Stimulated activated naive B cell treated with anti-CD40 and anti-IgM and Interleukin-4, amounts not matched to agents 10 μg/mL and 1 μg/mL and 100 μg/mL, for 72 hours (primary cell): ENCODE measurements around the gene PEAR1.
A peak's percentile ranks its signal among the peaks of the same experiment; 100 is the strongest.

Experiments
- ATAC-seq, 2 donors: fragments of 150-1000 bp; cut with Tn5 transposase; replicated peaks; 2 replicates each; pipeline ENCODE4 v1.10.0; 2021; ENCODE audit warnings: moderate library complexity in 1 of 2
- DNase-seq: peaks from one replicate; pipeline ENCODE4 v3.0.0; 2021
- H3K27ac Mint-ChIP-seq: one replicate; pipeline ENCODE4 v1.8.0; 2022; ENCODE audit warnings: mild to moderate bottlenecking, mixed read lengths
- H3K27me3 Mint-ChIP-seq, 2 donors: one replicate each; pipeline ENCODE4 v1.8.0; 2022; ENCODE audit warnings: mixed read lengths in 2 of 2
- H3K36me3 Mint-ChIP-seq, 2 donors: one replicate each; pipeline ENCODE4 v1.8.0; 2022; ENCODE audit warnings: mixed read lengths in 2 of 2, mild to moderate bottlenecking in 1 of 2
- H3K4me1 Mint-ChIP-seq, 2 donors: one replicate each; pipeline ENCODE4 v1.8.0; 2022; ENCODE audit warnings: mixed read lengths in 2 of 2, mild to moderate bottlenecking in 1 of 2
- H3K4me3 Mint-ChIP-seq, 2 donors: one replicate each; pipeline ENCODE4 v1.8.0; 2022; ENCODE audit warnings: mild to moderate bottlenecking in 2 of 2, mixed read lengths in 2 of 2, moderate library complexity in 1 of 2
- H3K9me3 Mint-ChIP-seq, 2 donors: one replicate each; pipeline ENCODE4 v1.8.0; 2022; ENCODE audit warnings: mixed read lengths in 2 of 2, mild to moderate bottlenecking in 1 of 2

Gene PEAR1

GRCh38 chr1:156893048-156893953 lies at the start of gene PEAR1:
Gene PEAR1, plus strand, starts transcription at chr1:156893718. Its CDS starts 10,209 bp downstream, at chr1:156903927.
- no peaks in the 10 kb centered on the region for H3K9me3 Mint-ChIP-seq
- H3K4me3 Mint-ChIP-seq: peak within 1 kb of the TSS; percentile 56 to 62
- H3K27ac Mint-ChIP-seq: peak within 1 kb of the TSS; percentile 3

GRCh38 chr1:156844102-156844501 lies 49.4 kb upstream of the PEAR1 start:
- ATAC-seq (no peak), DNase-seq (no peak)
- Mint-ChIP-seq H3K4me3 (no peak overlapping the region), H3K9me3 (no peaks in the 10 kb centered on the region), H3K27me3 (peaks cover 92 to 94% of the 10 kb centered on the region in 2 donors), H3K27ac (no peak overlapping the region), H3K36me3 (no peaks in the 10 kb centered on the region), H3K4me1 (peaks cover 18 to 23% of the 10 kb centered on the region in 2 donors)

More at GRCh38 chr1:156893048-156893953, at the start of gene PEAR1:
- no peak for ATAC-seq
- no peak for DNase-seq
- Mint-ChIP-seq H3K36me3 (no peaks in the 10 kb centered on the region), H3K4me1 (peaks cover 3 to 18% of the 10 kb centered on the region in 2 donors), H3K27me3 (peaks cover 61 to 90% of the 10 kb centered on the region in 2 donors)

DNA sequence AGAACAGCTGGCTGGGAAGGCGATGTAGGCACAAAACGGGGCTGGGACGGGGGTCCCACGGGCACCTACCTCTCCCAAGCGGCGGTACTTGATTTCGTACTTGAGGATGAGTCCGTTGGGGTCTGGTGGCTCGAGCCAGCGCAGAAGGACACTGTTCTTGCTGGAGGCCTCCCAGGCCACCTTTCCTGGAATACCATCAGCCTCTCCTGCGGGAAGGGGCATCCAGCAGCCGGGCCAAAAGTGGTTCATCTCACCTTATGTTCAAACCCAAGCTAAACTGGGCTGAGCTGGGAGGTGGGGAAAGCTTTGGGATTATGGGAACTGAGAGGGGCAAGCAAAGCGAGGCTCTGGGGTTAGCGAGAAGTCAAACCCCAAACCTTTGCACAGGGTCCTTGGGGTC lies 48.9 kb upstream of the PEAR1 start:
- no peak for DNase-seq
- H3K27ac Mint-ChIP-seq: no peak overlapping the region
- H3K9me3 Mint-ChIP-seq: no peaks in the 10 kb centered on the region
- H3K36me3 Mint-ChIP-seq: no peaks in the 10 kb centered on the region
- peaks cover 18 to 25% of the 10 kb centered on the region in 2 donors for H3K4me1 Mint-ChIP-seq
- H3K27me3 Mint-ChIP-seq: peaks cover 93 to 96% of the 10 kb centered on the region in 2 donors
- H3K4me3 Mint-ChIP-seq: peak overlapping the region; percentile 6 to 47
- no peak for ATAC-seq

- Mint-ChIP-seq H3K36me3 (no peaks in the 10 kb centered on the region), H3K27me3 (peaks cover 86 to 94% of the 10 kb centered on the region in 2 donors), H3K27ac (no peak overlapping the region), H3K4me1 (peaks cover 16 to 25% of the 10 kb centered on the region in 2 donors), H3K9me3 (no peaks in the 10 kb centered on the region), H3K4me3 (peak overlapping the region; percentile 29 to 47)
- DNase-seq (no peak), ATAC-seq (peak in 1 of 2 donors; percentile 24)
Observed at GRCh38 chr1:156845055-156845952, 48.2 kb upstream of the PEAR1 start.

GRCh38 chr1:156845953-156846545 lies 47.5 kb upstream of the PEAR1 start:
- DNase-seq (no peak), ATAC-seq (no peak)
- no peak overlapping the region for H3K27ac Mint-ChIP-seq
- no peak overlapping the region for H3K4me3 Mint-ChIP-seq
- peaks cover 16 to 25% of the 10 kb centered on the region in 2 donors for H3K4me1 Mint-ChIP-seq
- H3K27me3 Mint-ChIP-seq: peaks cover 79 to 88% of the 10 kb centered on the region in 2 donors
- H3K36me3 Mint-ChIP-seq: no peaks in the 10 kb centered on the region
- no peaks in the 10 kb centered on the region for H3K9me3 Mint-ChIP-seq

DNA sequence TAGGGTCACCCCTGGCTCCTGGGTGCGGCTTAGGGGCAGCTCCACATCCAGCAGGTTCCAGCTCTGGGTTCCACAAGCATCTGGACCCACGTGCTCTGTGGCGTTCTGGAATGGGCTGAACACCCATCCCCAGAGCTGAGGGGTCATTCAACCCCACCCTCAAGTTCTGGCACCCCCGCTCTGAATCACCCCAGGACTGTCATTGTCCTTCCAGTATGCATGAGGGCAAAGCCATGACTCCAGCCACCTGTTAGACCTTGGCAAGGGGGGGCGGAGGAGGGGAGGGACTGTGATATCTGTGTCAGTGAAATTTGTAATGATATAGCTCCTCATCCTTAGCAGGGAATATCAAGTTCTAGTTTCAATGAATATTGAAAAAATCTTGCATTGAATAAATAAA lies 46.9 kb upstream of the PEAR1 start:
- no peak overlapping the region for H3K4me3 Mint-ChIP-seq
- H3K4me1 Mint-ChIP-seq: peaks cover 16 to 25% of the 10 kb centered on the region in 2 donors
- ATAC-seq: no peak
- peaks cover 74 to 89% of the 10 kb centered on the region in 2 donors for H3K27me3 Mint-ChIP-seq
- no peaks in the 10 kb centered on the region for H3K9me3 Mint-ChIP-seq
- DNase-seq: no peak
- H3K27ac Mint-ChIP-seq: no peak overlapping the region
- H3K36me3 Mint-ChIP-seq: no peaks in the 10 kb centered on the region

GRCh38 chr1:156847591-156848460 lies 45.7 kb upstream of the PEAR1 start:
- ATAC-seq (no peak), DNase-seq (no peak)
- Mint-ChIP-seq H3K4me3 (no peak overlapping the region), H3K4me1 (peaks cover 16 to 25% of the 10 kb centered on the region in 2 donors), H3K36me3 (no peaks in the 10 kb centered on the region), H3K9me3 (no peaks in the 10 kb centered on the region), H3K27ac (no peak overlapping the region), H3K27me3 (peaks cover 69 to 86% of the 10 kb centered on the region in 2 donors)

- Mint-ChIP-seq H3K4me3 (no peak overlapping the region), H3K36me3 (no peaks in the 10 kb centered on the region), H3K4me1 (peaks cover 16 to 25% of the 10 kb centered on the region in 2 donors), H3K9me3 (no peaks in the 10 kb centered on the region), H3K27ac (no peak overlapping the region), H3K27me3 (peaks cover 70 to 86% of the 10 kb centered on the region in 2 donors)
- ATAC-seq: peak; percentile 46 to 54
- DNase-seq: no peak
Observed at GRCh38 chr1:156848461-156849150, 44.9 kb upstream of the PEAR1 start.

DNA sequence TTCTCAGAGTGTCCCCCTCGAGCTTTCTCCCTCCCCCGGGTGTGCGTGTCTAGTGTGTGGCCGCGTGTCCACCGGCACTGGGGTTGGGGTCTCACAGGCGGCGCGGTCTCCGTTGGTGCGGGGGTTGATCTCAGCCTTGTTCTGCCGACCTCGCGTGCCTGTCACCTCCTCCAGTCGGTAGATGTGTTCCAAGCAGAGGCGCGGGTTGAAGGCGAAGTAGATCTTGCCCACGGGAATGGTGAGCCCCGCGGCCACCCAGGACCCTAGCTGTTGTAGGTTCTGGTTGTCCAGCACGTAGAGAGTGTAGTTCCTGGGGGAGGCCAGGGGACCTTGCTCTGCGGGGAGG lies 44.4 kb upstream of the PEAR1 start:
- peaks cover 70 to 85% of the 10 kb centered on the region in 2 donors for H3K27me3 Mint-ChIP-seq
- peaks cover 13 to 25% of the 10 kb centered on the region in 2 donors for H3K4me1 Mint-ChIP-seq
- H3K36me3 Mint-ChIP-seq: no peaks in the 10 kb centered on the region
- ATAC-seq: no peak
- DNase-seq: no peak
- no peaks in the 10 kb centered on the region for H3K9me3 Mint-ChIP-seq
- H3K4me3 Mint-ChIP-seq: no peak overlapping the region
- H3K27ac Mint-ChIP-seq: no peak overlapping the region

DNA sequence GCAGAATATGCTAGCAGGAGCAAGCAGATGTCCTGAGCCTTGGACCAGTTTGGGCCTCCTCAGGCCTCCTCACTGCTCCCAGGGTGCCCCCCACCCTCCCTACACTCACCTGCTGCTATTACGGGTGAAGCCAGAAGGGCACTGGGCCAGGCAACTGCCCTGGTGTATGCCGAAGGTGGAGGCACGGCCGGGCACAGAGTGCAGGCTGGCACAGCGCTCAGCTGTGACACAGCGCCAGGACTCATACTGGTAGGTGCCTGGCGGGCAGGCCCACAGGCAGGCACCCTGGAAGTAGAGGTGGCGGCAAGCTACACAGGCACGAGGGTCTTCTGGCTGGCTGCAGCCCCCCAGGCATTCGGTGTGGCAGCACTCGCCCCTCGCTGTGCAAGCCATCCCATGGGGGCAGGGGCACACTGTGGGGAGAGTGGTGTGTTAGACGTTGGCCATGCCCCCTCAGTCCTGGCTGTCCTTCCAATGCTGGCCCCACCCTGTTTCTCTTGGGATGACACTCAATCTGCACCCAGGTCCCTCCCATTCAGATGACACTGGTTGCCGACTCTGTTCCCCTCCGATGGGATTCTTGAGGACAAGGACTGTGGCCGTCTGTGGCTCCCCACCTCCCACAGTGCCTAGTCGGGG lies 41.6 kb upstream of the PEAR1 start:
- Mint-ChIP-seq H3K27me3 (peaks cover 53 to 70% of the 10 kb centered on the region in 2 donors), H3K4me1 (peaks cover 7 to 13% of the 10 kb centered on the region in 2 donors), H3K9me3 (no peaks in the 10 kb centered on the region), H3K4me3 (no peak overlapping the region), H3K27ac (no peak overlapping the region), H3K36me3 (no peaks in the 10 kb centered on the region)
- DNase-seq (no peak), ATAC-seq (no peak)

GRCh38 chr1:156852418-156852874 lies 41.1 kb upstream of the PEAR1 start:
- H3K27ac Mint-ChIP-seq: no peak overlapping the region
- H3K4me1 Mint-ChIP-seq: peaks cover 7 to 13% of the 10 kb centered on the region in 2 donors
- no peaks in the 10 kb centered on the region for H3K36me3 Mint-ChIP-seq
- no peaks in the 10 kb centered on the region for H3K9me3 Mint-ChIP-seq
- no peak for ATAC-seq
- no peak overlapping the region for H3K4me3 Mint-ChIP-seq
- H3K27me3 Mint-ChIP-seq: peaks cover 53 to 70% of the 10 kb centered on the region in 2 donors
- DNase-seq: no peak

DNA sequence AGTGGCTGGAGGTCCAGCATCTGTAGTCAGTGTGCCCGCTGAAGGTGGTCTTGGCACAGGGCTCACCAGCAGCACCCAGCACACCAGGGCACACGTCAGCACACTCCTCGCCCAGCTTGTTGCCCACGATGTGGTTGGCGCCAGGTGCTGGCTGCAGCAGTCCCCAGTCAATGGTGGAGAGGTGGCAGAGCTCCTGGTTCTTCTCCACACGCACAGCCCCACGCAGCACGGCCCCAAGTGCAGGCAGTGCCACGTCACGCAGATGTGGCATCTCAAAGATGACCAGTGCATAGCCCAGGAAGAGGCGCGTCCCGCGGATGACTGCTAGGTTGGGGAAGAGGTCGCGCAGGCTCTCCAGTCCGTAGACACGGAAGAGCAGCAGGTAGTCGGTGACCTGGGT lies 39.8 kb upstream of the PEAR1 start:
- ATAC-seq (no peak), DNase-seq (no peak)
- H3K27ac Mint-ChIP-seq: no peak overlapping the region
- H3K4me3 Mint-ChIP-seq: no peak overlapping the region
- H3K36me3 Mint-ChIP-seq: no peaks in the 10 kb centered on the region
- peaks cover 5 to 8% of the 10 kb centered on the region in 2 donors for H3K4me1 Mint-ChIP-seq
- no peaks in the 10 kb centered on the region for H3K9me3 Mint-ChIP-seq
- H3K27me3 Mint-ChIP-seq: peaks cover 53 to 70% of the 10 kb centered on the region in 2 donors
